CD4-positive, alpha-beta T cell (primary cell): ENCODE measurements around the gene RPUSD3. TPM values are rescaled to one million over a fixed set of nuclear protein-coding genes. Genes with fewer than 3 reads are reported as not detected.
A peak's percentile ranks its signal among the peaks of the same experiment; 100 is the strongest.

Experiments used
- ATAC-seq: fragments of 200-7000 bp; cut with Tn5 transposase; one replicate; pipeline ENCODE4 v1.10.0; 2022; ENCODE audit warnings: mild to moderate bottlenecking; ENCODE audit not compliant: poor library complexity
- CTCF ChIA-PET: fragments of 350-600 bp; sonication (Branson Sonifier 250); formaldehyde crosslinking; loops from one replicate; lab custom pipeline; 2021; ENCODE audit warnings: antibody characterized with exemption, inconsistent platforms; lab: Charles Lee
- POLR2A ChIA-PET: fragments of 350-600 bp; sonication (Branson Sonifier 250); formaldehyde crosslinking; loops from one replicate; lab custom pipeline; 2021; ENCODE audit warnings: antibody characterized with exemption, inconsistent platforms; lab: Charles Lee
- DNase-seq, 14 experiments: peaks; one replicate each; pipeline ENCODE4 v3.0.0-alpha.2; 2013 to 2020; ENCODE audit warnings: mixed read lengths in 2 of 14
- H3K27ac ChIP-seq, 2 donors: one replicate each; pipeline versions ENCODE4 v1.5.1 to v1.7.0; 2013; ENCODE audit warnings: low read length in 2 of 2, low read depth in 1 of 2, mild to moderate bottlenecking in 1 of 2
- H3K27me3 ChIP-seq, 2 experiments: 1 replicate in 1 of 2; 2 replicates in 1 of 2; pipeline versions ENCODE4 v1.6.1 to v1.7.0; 2013; ENCODE audit warnings: low read length in 2 of 2, control low read depth in 1 of 2, mild to moderate bottlenecking in 1 of 2, moderate library complexity in 1 of 2; ENCODE audit not compliant: insufficient read depth in 2 of 2, control insufficient read depth in 1 of 2
- H3K36me3 ChIP-seq: one replicate; pipeline ENCODE4 v1.6.1; 2013; ENCODE audit warnings: low read length, control low read depth; ENCODE audit not compliant: insufficient read depth
- H3K4me1 ChIP-seq: one replicate; pipeline ENCODE4 v1.6.1; 2013; ENCODE audit warnings: low read length, control low read depth; ENCODE audit not compliant: insufficient read depth
- H3K4me3 ChIP-seq: one replicate; pipeline ENCODE4 v1.5.1; 2013; ENCODE audit warnings: mild to moderate bottlenecking, low read length, moderate library complexity
- H3K9me3 ChIP-seq, 2 experiments: 1 replicate in 1 of 2; 2 replicates in 1 of 2; pipeline versions ENCODE4 v1.6.1 to v1.7.0; 2013; ENCODE audit warnings: low read length in 2 of 2, mild to moderate bottlenecking in 2 of 2, control low read depth in 1 of 2, moderate library complexity in 1 of 2; ENCODE audit not compliant: control insufficient read depth in 1 of 2, insufficient read depth in 1 of 2
- H3K27ac Mint-ChIP-seq: one replicate; pipeline ENCODE4 v1.8.0; 2020; ENCODE audit warnings: mixed read lengths
- H3K27me3 Mint-ChIP-seq: one replicate; pipeline ENCODE4 v1.8.0; 2021; ENCODE audit warnings: mixed read lengths
- H3K36me3 Mint-ChIP-seq: one replicate; pipeline ENCODE4 v1.8.0; 2021; ENCODE audit warnings: low read depth, mixed read lengths
- H3K4me1 Mint-ChIP-seq: one replicate; pipeline ENCODE4 v1.8.0; 2021; ENCODE audit warnings: low read depth, mixed read lengths
- H3K4me3 Mint-ChIP-seq: one replicate; pipeline ENCODE4 v1.8.0; 2020; ENCODE audit warnings: mild to moderate bottlenecking, mixed read lengths
- H3K9me3 Mint-ChIP-seq: one replicate; pipeline ENCODE4 v1.8.0; 2020; ENCODE audit warnings: mixed read lengths
- intact Hi-C, 2 experiments: fragments of 100-400 bp; cut with DNase I in 1 of 2; cut with micrococcal nuclease in 1 of 2; formaldehyde crosslinking; loops; one replicate each; pipeline versions ENCODE4 v1.15.1 to v1.9.0; 2023 to 2025; cut with DNase I, micrococcal nuclease
- total RNA-seq, 174 experiments: library from RNA in 2 of 174; stranded (reverse) in 2 of 174; gene quantifications; one replicate each; pipeline ENCODE4 v1.2.3 and lab custom pipeline; 2021 to 2026
- TF ChIP-seq, protein P1 (sequence below): fragments of 200-600 bp; IDR thresholded peaks from one replicate; pipeline ENCODE4 v1.8.0; 2022; ENCODE audit warnings: antibody characterized with exemption, mild to moderate bottlenecking

RPUSD3 gene
- total RNA-seq, 2 experiments from 2014 or later: 7.9 to 8.1 TPM

- Histone ChIP-seq H3K9me3 (peaks cover 0 to 4% of the 10 kb centered on the region in 2 experiments), H3K4me3 (no peak overlapping the region), H3K4me1 (peaks cover 25% of the 10 kb centered on the region), H3K27ac (no peak overlapping the region), H3K27me3 (no peaks in the 10 kb centered on the region), H3K36me3 (peaks cover under 1% of the 10 kb centered on the region)
- DNase-seq (no peak), ATAC-seq (no peak)
- intact Hi-C loops: loop anchor here in 1 of 2 experiments (5.0 to 10.0 kb wide), 3 partner anchors 85 to 438 kb away; partner anchors contain the start of gene CRELD1
- no peaks in the 10 kb centered on the region for H3K27me3 Mint-ChIP-seq
- H3K27ac Mint-ChIP-seq: no peak overlapping the region
- ChIA-PET POLR2A (no interaction called here), CTCF (no interaction called here)
- H3K9me3 Mint-ChIP-seq: no peaks in the 10 kb centered on the region
- no peak overlapping the region for H3K4me3 Mint-ChIP-seq
- peaks cover 12% of the 10 kb centered on the region for H3K36me3 Mint-ChIP-seq
- TF ChIP-seq, protein P1, sequence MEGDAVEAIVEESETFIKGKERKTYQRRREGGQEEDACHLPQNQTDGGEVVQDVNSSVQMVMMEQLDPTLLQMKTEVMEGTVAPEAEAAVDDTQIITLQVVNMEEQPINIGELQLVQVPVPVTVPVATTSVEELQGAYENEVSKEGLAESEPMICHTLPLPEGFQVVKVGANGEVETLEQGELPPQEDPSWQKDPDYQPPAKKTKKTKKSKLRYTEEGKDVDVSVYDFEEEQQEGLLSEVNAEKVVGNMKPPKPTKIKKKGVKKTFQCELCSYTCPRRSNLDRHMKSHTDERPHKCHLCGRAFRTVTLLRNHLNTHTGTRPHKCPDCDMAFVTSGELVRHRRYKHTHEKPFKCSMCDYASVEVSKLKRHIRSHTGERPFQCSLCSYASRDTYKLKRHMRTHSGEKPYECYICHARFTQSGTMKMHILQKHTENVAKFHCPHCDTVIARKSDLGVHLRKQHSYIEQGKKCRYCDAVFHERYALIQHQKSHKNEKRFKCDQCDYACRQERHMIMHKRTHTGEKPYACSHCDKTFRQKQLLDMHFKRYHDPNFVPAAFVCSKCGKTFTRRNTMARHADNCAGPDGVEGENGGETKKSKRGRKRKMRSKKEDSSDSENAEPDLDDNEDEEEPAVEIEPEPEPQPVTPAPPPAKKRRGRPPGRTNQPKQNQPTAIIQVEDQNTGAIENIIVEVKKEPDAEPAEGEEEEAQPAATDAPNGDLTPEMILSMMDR: no peak
- peaks cover 25% of the 10 kb centered on the region for H3K4me1 Mint-ChIP-seq
Measured at GRCh38 chr3:9846931-9847488, 3.2 kb upstream of the RPUSD3 start.

- peaks cover 8% of the 10 kb centered on the region for H3K36me3 ChIP-seq
- H3K9me3 ChIP-seq: peaks cover 0 to 4% of the 10 kb centered on the region in 2 experiments
- H3K27me3 Mint-ChIP-seq: no peaks in the 10 kb centered on the region
- H3K4me3 ChIP-seq: no peak overlapping the region
- CTCF ChIA-PET: no interaction called here
- H3K27ac ChIP-seq: no peak overlapping the region
- H3K27me3 ChIP-seq: no peaks in the 10 kb centered on the region
- TF ChIP-seq, protein P1: no peak
- intact Hi-C loops: loop anchor here in 1 of 2 experiments (5.0 to 10.0 kb wide), 3 partner anchors 86 to 439 kb away; partner anchors contain the start of gene CRELD1
- H3K27ac Mint-ChIP-seq: no peak overlapping the region
- H3K4me1 Mint-ChIP-seq: peaks cover 28% of the 10 kb centered on the region
- ATAC-seq: no peak
- H3K9me3 Mint-ChIP-seq: no peaks in the 10 kb centered on the region
- POLR2A ChIA-PET: interaction anchor here (1.1 kb wide), 1 partner anchor 44 kb away, joined by 3 read pairs; the partner anchor contains the start of gene JAGN1
- no peak overlapping the region for H3K4me3 Mint-ChIP-seq
- no peak for DNase-seq
- peaks cover 19% of the 10 kb centered on the region for H3K36me3 Mint-ChIP-seq
- H3K4me1 ChIP-seq: peaks cover 28% of the 10 kb centered on the region
Measured at GRCh38 chr3:9846231-9846630, 2.4 kb upstream of the RPUSD3 start.

DNA sequence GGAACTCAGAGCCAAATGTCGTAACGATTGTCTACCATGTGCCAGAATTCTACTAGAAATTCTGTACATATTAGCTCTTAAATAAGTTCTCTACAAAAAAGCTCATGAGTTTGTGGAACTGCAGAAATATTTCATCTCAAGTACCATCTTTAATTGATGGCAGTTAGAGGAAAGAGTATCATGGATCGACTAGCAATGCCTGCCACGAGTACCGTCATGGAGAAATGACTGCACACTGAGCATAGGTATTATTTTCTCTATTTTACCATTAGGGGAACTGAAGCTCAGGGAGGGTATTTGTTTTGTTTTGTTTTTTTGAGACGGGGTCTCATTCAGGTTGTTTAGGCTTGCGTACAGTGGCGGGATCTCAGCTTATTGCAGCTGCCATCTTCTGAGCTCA, 2.8 kb downstream of the RPUSD3 start:
- DNase-seq (no peak), ATAC-seq (no peak)
- Mint-ChIP-seq H3K4me1 (peaks cover 28% of the 10 kb centered on the region), H3K4me3 (peak overlapping the region; percentile 48), H3K27ac (no peak overlapping the region), H3K27me3 (no peaks in the 10 kb centered on the region), H3K36me3 (peaks cover 45% of the 10 kb centered on the region), H3K9me3 (no peaks in the 10 kb centered on the region)
- ChIA-PET CTCF (no interaction called here), POLR2A (interaction anchor here (0.7 kb wide), 1 partner anchor 192 kb away, joined by 3 read pairs; the partner anchor contains the start of gene MTMR14)
- Histone ChIP-seq H3K4me3 (no peak overlapping the region), H3K27ac (no peak overlapping the region), H3K27me3 (no peaks in the 10 kb centered on the region), H3K9me3 (no peaks in the 10 kb centered on the region), H3K36me3 (peaks cover 37% of the 10 kb centered on the region), H3K4me1 (peaks cover 28% of the 10 kb centered on the region)
- intact Hi-C loops: loop anchor here (5.0 to 10.0 kb wide), 4 partner anchors 49 to 444 kb away; partner anchors contain the start of genes ARPC4 (in 1 of the 2), CRELD1 (in 1 of the 2) and TADA3 (in 1 of the 2)
- TF ChIP-seq, protein P1: no peak
